ENCODE results near the gene STAT5A. TPM values are rescaled to one million over a fixed set of nuclear protein-coding genes. Genes with fewer than 3 reads are reported as not detected.

The STAT5A gene
- total RNA-seq, 1 donor: 35.5 TPM

- no peak for DNase-seq (ENCODE audit: insufficient read length, low spot score, missing footprints)
- TF ChIP-seq CTCF (IDR thresholded peaks at IDR 0.05; ENCODE audit: extremely low read depth, low read depth, low read length): no peak
- peaks cover 19% of the 10 kb centered on the region for H4K20me1 ChIP-seq (ENCODE audit: insufficient read depth, low read length)
- peaks cover 75% of the 10 kb centered on the region for H3K36me3 ChIP-seq (ENCODE audit: insufficient read depth, low read length)
- no peak overlapping the region for H3K4me2 ChIP-seq (ENCODE audit: insufficient read depth, low read length)
- peaks cover 20% of the 10 kb centered on the region for H3K4me1 ChIP-seq (ENCODE audit: insufficient read depth, low read length)
- H2AFZ ChIP-seq (ENCODE audit: low read length): no peak overlapping the region
- H3K9me3 ChIP-seq (ENCODE audit: low read depth, low read length): no peaks in the 10 kb centered on the region
- H3K4me3 ChIP-seq (ENCODE audit: insufficient read depth, low read length): no peak overlapping the region
- H3K27me3 ChIP-seq (ENCODE audit: insufficient read depth, low read length): no peaks in the 10 kb centered on the region
- H3K79me2 ChIP-seq (ENCODE audit: insufficient read depth, low read length): peaks cover 13% of the 10 kb centered on the region
- peak overlapping the region; percentile 53 for H3K27ac ChIP-seq (ENCODE audit: low read depth, low read length)
Measured at GRCh38 chr17:42338427-42338985, 50.2 kb downstream of the STAT5A start.

- H3K36me3 ChIP-seq (ENCODE audit: insufficient read depth, low read length): peaks cover 74% of the 10 kb centered on the region
Measured at GRCh38 chr17:42339221-42339620, 50.9 kb downstream of the STAT5A start.

GRCh38 chr17:42340691-42341127, 52.4 kb downstream of the STAT5A start:
- H3K4me1 ChIP-seq (ENCODE audit: insufficient read depth, low read length): peaks cover 16% of the 10 kb centered on the region
- H3K4me3 ChIP-seq (ENCODE audit: insufficient read depth, low read length): no peak overlapping the region
- H3K9me3 ChIP-seq (ENCODE audit: low read depth, low read length): no peaks in the 10 kb centered on the region
- H3K79me2 ChIP-seq (ENCODE audit: insufficient read depth, low read length): peaks cover 17% of the 10 kb centered on the region
- H3K4me2 ChIP-seq (ENCODE audit: insufficient read depth, low read length): no peak overlapping the region
- no peaks in the 10 kb centered on the region for H3K27me3 ChIP-seq (ENCODE audit: insufficient read depth, low read length)
- no peak for DNase-seq (ENCODE audit: insufficient read length, low spot score, missing footprints)
- TF ChIP-seq CTCF (IDR thresholded peaks at IDR 0.05; ENCODE audit: extremely low read depth, low read depth, low read length): no peak
- no peak overlapping the region for H3K27ac ChIP-seq (ENCODE audit: low read depth, low read length)
- peaks cover 22% of the 10 kb centered on the region for H4K20me1 ChIP-seq (ENCODE audit: insufficient read depth, low read length)
- H2AFZ ChIP-seq (ENCODE audit: low read length): no peak overlapping the region
- peaks cover 76% of the 10 kb centered on the region for H3K36me3 ChIP-seq (ENCODE audit: insufficient read depth, low read length)

More at GRCh38 chr17:42339221-42339620, 50.9 kb downstream of the STAT5A start:
- H3K4me3 ChIP-seq (ENCODE audit: insufficient read depth, low read length): no peak overlapping the region
- DNase-seq (ENCODE audit: insufficient read length, low spot score, missing footprints): no peak
- peaks cover 13% of the 10 kb centered on the region for H3K79me2 ChIP-seq (ENCODE audit: insufficient read depth, low read length)
- H3K27ac ChIP-seq (ENCODE audit: low read depth, low read length): peak overlapping the region; percentile 49
- peaks cover 23% of the 10 kb centered on the region for H4K20me1 ChIP-seq (ENCODE audit: insufficient read depth, low read length)
- no peak for TF ChIP-seq CTCF (IDR thresholded peaks at IDR 0.05; ENCODE audit: extremely low read depth, low read depth, low read length)
- H2AFZ ChIP-seq (ENCODE audit: low read length): no peak overlapping the region
- no peak overlapping the region for H3K4me2 ChIP-seq (ENCODE audit: insufficient read depth, low read length)
- no peaks in the 10 kb centered on the region for H3K27me3 ChIP-seq (ENCODE audit: insufficient read depth, low read length)
- H3K9me3 ChIP-seq (ENCODE audit: low read depth, low read length): no peaks in the 10 kb centered on the region
- H3K4me1 ChIP-seq (ENCODE audit: insufficient read depth, low read length): peaks cover 20% of the 10 kb centered on the region

- no peaks in the 10 kb centered on the region for H3K27me3 ChIP-seq (ENCODE audit: insufficient read depth, low read length)
- H3K4me2 ChIP-seq (ENCODE audit: insufficient read depth, low read length): no peak overlapping the region
- H3K79me2 ChIP-seq (ENCODE audit: insufficient read depth, low read length): peaks cover 25% of the 10 kb centered on the region
- H4K20me1 ChIP-seq (ENCODE audit: insufficient read depth, low read length): peaks cover 29% of the 10 kb centered on the region
- H2AFZ ChIP-seq (ENCODE audit: low read length): no peak overlapping the region
- peaks cover 76% of the 10 kb centered on the region for H3K36me3 ChIP-seq (ENCODE audit: insufficient read depth, low read length)
- no peak for DNase-seq (ENCODE audit: insufficient read length, low spot score, missing footprints)
- peaks cover 17% of the 10 kb centered on the region for H3K4me1 ChIP-seq (ENCODE audit: insufficient read depth, low read length)
- H3K4me3 ChIP-seq (ENCODE audit: insufficient read depth, low read length): no peak overlapping the region
- no peaks in the 10 kb centered on the region for H3K9me3 ChIP-seq (ENCODE audit: low read depth, low read length)
- TF ChIP-seq CTCF (IDR thresholded peaks at IDR 0.05; ENCODE audit: extremely low read depth, low read depth, low read length): no peak
- peak overlapping the region; percentile 7 for H3K27ac ChIP-seq (ENCODE audit: low read depth, low read length)
Measured at GRCh38 chr17:42341568-42341967, 53.3 kb downstream of the STAT5A start.
